NCI-H526 (cell line): ENCODE measurements around the gene ANKRD29.
"Not testable (repeated sequence)": the region's sequence is repeated elsewhere in the genome, so short reads cannot be mapped to it uniquely, and the experiment has no call there.

Source experiments
- DNase-seq, 2 experiments: peaks; one replicate each; lab custom pipeline; 2025; lab: John Stamatoyannopoulos, UW

ANKRD29 gene

DNA sequence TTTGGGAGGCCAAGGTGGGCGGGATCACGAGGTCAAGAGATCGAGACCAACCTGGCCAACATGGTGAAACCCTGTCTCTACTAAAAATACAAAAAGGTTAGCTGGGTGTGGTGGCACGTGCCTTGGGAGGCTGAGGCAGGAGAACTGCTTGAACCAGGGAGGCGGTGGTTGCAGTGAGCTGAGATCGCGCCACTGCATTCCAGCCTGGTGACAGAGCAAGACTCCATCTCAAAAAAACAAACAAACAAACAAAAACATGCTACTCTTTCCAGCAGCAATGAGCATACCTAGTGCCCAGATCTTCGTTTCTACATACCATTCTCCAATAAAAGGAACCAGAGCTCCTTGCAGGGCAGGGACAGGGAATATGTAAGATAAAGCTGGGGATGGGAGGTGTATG is 105.2 kb downstream of the ANKRD29 start:
- not testable (repeated sequence) for DNase-seq

DNA sequence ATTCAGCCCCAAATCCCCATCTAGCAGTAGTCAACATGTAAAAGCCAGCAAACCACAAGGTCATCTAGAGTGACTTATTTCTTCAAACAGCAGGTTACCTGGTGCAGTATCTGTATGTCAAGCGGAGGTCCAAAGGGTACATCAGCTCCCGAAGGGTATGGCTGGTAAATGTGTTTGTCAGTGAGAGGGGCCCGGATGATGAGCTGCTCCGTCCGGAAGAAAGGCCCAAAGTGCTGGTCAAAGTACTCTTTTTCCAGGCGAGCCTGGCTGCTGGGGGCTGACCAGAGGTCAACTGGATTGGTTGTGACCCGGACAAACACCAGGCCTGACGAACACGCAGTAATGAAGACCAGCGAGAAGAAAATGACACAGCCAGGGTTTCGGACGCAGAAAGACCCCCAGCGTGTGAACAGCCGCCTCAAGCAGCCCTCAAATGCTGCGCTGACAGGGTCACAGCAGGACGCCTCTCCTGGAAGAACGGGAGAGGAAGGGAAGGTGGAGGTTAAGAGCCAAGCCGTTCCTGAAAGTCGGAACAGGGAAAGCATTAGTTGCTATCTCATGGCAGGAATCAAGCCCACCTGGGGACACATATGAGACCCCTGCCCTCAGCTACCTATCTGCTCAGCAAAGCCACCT is 106.4 kb downstream of the ANKRD29 start:
- no peak for DNase-seq

- DNase-seq, result no peak
Measured at GRCh38 chr18:23553887-23554286, 108.8 kb downstream of the ANKRD29 start.

- no peak for DNase-seq
Measured at GRCh38 chr18:23552505-23552904, 110.2 kb downstream of the ANKRD29 start.

- DNase-seq, result no peak
Measured at GRCh38 chr18:23551978-23552377, 110.7 kb downstream of the ANKRD29 start.

- DNase-seq, result no peak
Measured at GRCh38 chr18:23550898-23551297, 111.8 kb downstream of the ANKRD29 start.
